SK-N-SH treated with all-trans-retinoic acid at 6 μM for 48 hours (cell line): ENCODE data around the gene EML2.

Experiments
- CSDC2 ChIP-seq: fragments of 250-450 bp; sonication (Bioruptor Pico); IDR thresholded peaks from 2 replicates; pipeline ENCODE4 v1.5.0; 2020; ENCODE audit warnings: mild to moderate bottlenecking, moderate library complexity
- ISL1 ChIP-seq: fragments of 250-450 bp; sonication (Bioruptor Pico); IDR thresholded peaks from 2 replicates; pipeline ENCODE4 v2.1.2; 2022; ENCODE audit warnings: mild to moderate bottlenecking, moderate library complexity
- OSR1 ChIP-seq: fragments of 250-450 bp; sonication (Bioruptor Pico); IDR thresholded peaks from 2 replicates; pipeline ENCODE4 v1.8.0; 2022; ENCODE audit warnings: moderate library complexity, mild to moderate bottlenecking, inconsistent platforms
- PPARA ChIP-seq: fragments of 250-450 bp; sonication (Bioruptor Pico); IDR thresholded peaks from 2 replicates; pipeline ENCODE4 v1.5.0; 2020; ENCODE audit warnings: mild to moderate bottlenecking, borderline replicate concordance
- TF ChIP-seq, protein P1 (sequence below): fragments of 250-450 bp; sonication (Bioruptor Pico); IDR thresholded peaks from 2 replicates; pipeline ENCODE4 v1.5.1; 2020; ENCODE audit warnings: low read depth, mild to moderate bottlenecking, moderate library complexity
- TF ChIP-seq, protein P2 (sequence below): fragments of 250-450 bp; sonication (Bioruptor Pico); IDR thresholded peaks from 2 replicates; pipeline ENCODE4 v1.5.1; 2021; ENCODE audit warnings: mild to moderate bottlenecking, moderate library complexity
- TF ChIP-seq, protein P3 (sequence below): fragments of 250-450 bp; sonication (Bioruptor Pico); IDR thresholded peaks from 2 replicates; pipeline ENCODE4 v1.8.0; 2020; ENCODE audit warnings: mild to moderate bottlenecking, moderate library complexity, borderline replicate concordance

DNA sequence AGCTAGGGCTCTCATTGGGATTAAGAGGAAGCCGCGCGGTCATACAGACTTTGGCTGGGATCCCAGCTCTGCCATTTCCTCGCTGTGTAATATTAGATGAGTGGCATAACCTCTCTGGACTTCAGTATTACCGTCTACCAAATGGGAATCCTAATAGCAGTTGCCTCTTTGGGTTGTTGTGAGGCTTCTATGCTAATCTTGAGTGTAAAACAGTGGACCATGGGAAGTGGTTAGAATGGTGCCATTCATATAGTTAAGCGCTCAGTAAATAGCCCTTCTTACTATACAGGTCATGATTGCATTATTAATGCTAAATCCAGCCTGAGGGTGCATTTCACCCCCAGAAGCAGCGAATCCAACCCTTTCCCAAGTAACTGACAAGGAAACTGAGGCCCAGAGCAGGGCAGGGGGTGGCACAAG lies 54.0 kb downstream of the EML2 start:
- TF ChIP-seq, protein P1, sequence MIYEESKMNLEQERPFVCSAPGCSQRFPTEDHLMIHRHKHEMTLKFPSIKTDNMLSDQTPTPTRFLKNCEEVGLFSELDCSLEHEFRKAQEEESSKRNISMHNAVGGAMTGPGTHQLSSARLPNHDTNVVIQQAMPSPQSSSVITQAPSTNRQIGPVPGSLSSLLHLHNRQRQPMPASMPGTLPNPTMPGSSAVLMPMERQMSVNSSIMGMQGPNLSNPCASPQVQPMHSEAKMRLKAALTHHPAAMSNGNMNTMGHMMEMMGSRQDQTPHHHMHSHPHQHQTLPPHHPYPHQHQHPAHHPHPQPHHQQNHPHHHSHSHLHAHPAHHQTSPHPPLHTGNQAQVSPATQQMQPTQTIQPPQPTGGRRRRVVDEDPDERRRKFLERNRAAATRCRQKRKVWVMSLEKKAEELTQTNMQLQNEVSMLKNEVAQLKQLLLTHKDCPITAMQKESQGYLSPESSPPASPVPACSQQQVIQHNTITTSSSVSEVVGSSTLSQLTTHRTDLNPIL (CRISPR knock-in tag), result no peak
- no peak for TF ChIP-seq CSDC2 (CRISPR knock-in tag)
- TF ChIP-seq PPARA (CRISPR knock-in tag), result no peak
- TF ChIP-seq, protein P2, sequence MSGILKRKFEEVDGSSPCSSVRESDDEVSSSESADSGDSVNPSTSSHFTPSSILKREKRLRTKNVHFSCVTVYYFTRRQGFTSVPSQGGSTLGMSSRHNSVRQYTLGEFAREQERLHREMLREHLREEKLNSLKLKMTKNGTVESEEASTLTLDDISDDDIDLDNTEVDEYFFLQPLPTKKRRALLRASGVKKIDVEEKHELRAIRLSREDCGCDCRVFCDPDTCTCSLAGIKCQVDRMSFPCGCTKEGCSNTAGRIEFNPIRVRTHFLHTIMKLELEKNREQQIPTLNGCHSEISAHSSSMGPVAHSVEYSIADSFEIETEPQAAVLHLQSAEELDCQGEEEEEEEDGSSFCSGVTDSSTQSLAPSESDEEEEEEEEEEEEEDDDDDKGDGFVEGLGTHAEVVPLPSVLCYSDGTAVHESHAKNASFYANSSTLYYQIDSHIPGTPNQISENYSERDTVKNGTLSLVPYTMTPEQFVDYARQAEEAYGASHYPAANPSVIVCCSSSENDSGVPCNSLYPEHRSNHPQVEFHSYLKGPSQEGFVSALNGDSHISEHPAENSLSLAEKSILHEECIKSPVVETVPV (CRISPR knock-in tag), result no peak
- TF ChIP-seq OSR1 (CRISPR knock-in tag), result no peak
- TF ChIP-seq, protein P3, sequence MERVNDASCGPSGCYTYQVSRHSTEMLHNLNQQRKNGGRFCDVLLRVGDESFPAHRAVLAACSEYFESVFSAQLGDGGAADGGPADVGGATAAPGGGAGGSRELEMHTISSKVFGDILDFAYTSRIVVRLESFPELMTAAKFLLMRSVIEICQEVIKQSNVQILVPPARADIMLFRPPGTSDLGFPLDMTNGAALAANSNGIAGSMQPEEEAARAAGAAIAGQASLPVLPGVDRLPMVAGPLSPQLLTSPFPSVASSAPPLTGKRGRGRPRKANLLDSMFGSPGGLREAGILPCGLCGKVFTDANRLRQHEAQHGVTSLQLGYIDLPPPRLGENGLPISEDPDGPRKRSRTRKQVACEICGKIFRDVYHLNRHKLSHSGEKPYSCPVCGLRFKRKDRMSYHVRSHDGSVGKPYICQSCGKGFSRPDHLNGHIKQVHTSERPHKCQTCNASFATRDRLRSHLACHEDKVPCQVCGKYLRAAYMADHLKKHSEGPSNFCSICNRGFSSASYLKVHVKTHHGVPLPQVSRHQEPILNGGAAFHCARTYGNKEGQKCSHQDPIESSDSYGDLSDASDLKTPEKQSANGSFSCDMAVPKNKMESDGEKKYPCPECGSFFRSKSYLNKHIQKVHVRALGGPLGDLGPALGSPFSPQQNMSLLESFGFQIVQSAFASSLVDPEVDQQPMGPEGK, result peak; percentile 19; the same call in 1 of the 2 replicates
- peak; percentile 26; the same call in 1 of the 2 replicates for TF ChIP-seq ISL1
